GM21737 (cell line): ENCODE data around the gene CTTNBP2NL.
"Not testable (repeated sequence)": the region's sequence is repeated elsewhere in the genome, so short reads cannot be mapped to it uniquely, and the experiment has no call there.

Experiments used
- ATAC-seq: cut with Tn5 transposase; IDR thresholded peaks from one replicate; pipeline ENCODE4 v1.9.1; 2021; ENCODE audit warnings: mild to moderate bottlenecking, moderate library complexity; ENCODE audit not compliant: unreplicated experiment

The CTTNBP2NL gene

GRCh38 chr1:112386731-112387346 lies 9.2 kb upstream of the CTTNBP2NL start:
- ATAC-seq = no peak

GRCh38 chr1:112387807-112388206 lies 8.2 kb upstream of the CTTNBP2NL start:
- no peak for ATAC-seq

GRCh38 chr1:112388436-112388835 lies 7.6 kb upstream of the CTTNBP2NL start:
- no peak for ATAC-seq

GRCh38 chr1:112389689-112390088 lies 6.3 kb upstream of the CTTNBP2NL start:
- no peak for ATAC-seq

GRCh38 chr1:112390335-112390734 lies 5.7 kb upstream of the CTTNBP2NL start:
- ATAC-seq = not testable (repeated sequence)

GRCh38 chr1:112390775-112391602 lies 5.0 kb upstream of the CTTNBP2NL start:
- peak; percentile 57 for ATAC-seq

GRCh38 chr1:112391603-112391940 lies 4.4 kb upstream of the CTTNBP2NL start:
- ATAC-seq = no peak

- ATAC-seq = no peak
Measured at GRCh38 chr1:112393631-112393974, 2.4 kb upstream of the CTTNBP2NL start.

GRCh38 chr1:112394743-112395062 lies 1.3 kb upstream of the CTTNBP2NL start:
- no peak for ATAC-seq

GRCh38 chr1:112395256-112395820 lies 676 bp upstream of the CTTNBP2NL start:
- no peak for ATAC-seq

- no peak for ATAC-seq
Measured at GRCh38 chr1:112396653-112397471, 848 bp downstream of the CTTNBP2NL start.

- no peak for ATAC-seq
Measured at GRCh38 chr1:112397841-112398240, 1.8 kb downstream of the CTTNBP2NL start.

GRCh38 chr1:112399456-112399855 lies 3.4 kb downstream of the CTTNBP2NL start:
- no peak for ATAC-seq

- not testable (repeated sequence) for ATAC-seq
Measured at GRCh38 chr1:112400706-112401105, 4.7 kb downstream of the CTTNBP2NL start.

- no peak for ATAC-seq
Measured at GRCh38 chr1:112402682-112403643, 6.9 kb downstream of the CTTNBP2NL start.

GRCh38 chr1:112406771-112407170 lies 10.8 kb downstream of the CTTNBP2NL start:
- no peak for ATAC-seq

- ATAC-seq = no peak
Measured at GRCh38 chr1:112409414-112409813, 13.4 kb downstream of the CTTNBP2NL start.

GRCh38 chr1:112410673-112411072 lies 14.7 kb downstream of the CTTNBP2NL start:
- ATAC-seq = no peak

GRCh38 chr1:112417271-112417670 lies 21.3 kb downstream of the CTTNBP2NL start:
- no peak for ATAC-seq

GRCh38 chr1:112418099-112418892 lies 22.3 kb downstream of the CTTNBP2NL start:
- ATAC-seq = no peak
